GM19468 (cell line): Measurements from ENCODE around the gene RNF214.
"Not testable (repeated sequence)": the region's sequence is repeated elsewhere in the genome, so short reads cannot be mapped to it uniquely, and the experiment has no call there.

Experiments
- ATAC-seq: cut with Tn5 transposase; IDR thresholded peaks from one replicate; pipeline ENCODE4 v1.9.1; 2021; ENCODE audit warnings: mild to moderate bottlenecking, moderate library complexity, moderate number of reproducible peaks; ENCODE audit not compliant: unreplicated experiment; ENCODE audit errors: extremely low read depth

The RNF214 gene

GRCh38 chr11:117232092-117232878 is at the start of gene RNF214:
Gene RNF214 (plus strand): TSS chr11:117232671. CDS start chr11:117234273, 1,602 bp downstream.
- ATAC-seq, result peak; percentile 30

GRCh38 chr11:117183178-117183577 is 49.3 kb upstream of the RNF214 start:
- ATAC-seq, result not testable (repeated sequence)

GRCh38 chr11:117183724-117184349 is 48.6 kb upstream of the RNF214 start:
- ATAC-seq, result no peak

- no peak for ATAC-seq
Measured at GRCh38 chr11:117185736-117186430, 46.6 kb upstream of the RNF214 start.

GRCh38 chr11:117186431-117186761 is 46.1 kb upstream of the RNF214 start:
- ATAC-seq, result no peak

GRCh38 chr11:117187007-117187406 is 45.5 kb upstream of the RNF214 start:
- no peak for ATAC-seq

- no peak for ATAC-seq
Measured at GRCh38 chr11:117187428-117187798, 45.1 kb upstream of the RNF214 start.

GRCh38 chr11:117187799-117188481 is 44.5 kb upstream of the RNF214 start:
- no peak for ATAC-seq

- no peak for ATAC-seq
Measured at GRCh38 chr11:117188620-117189081, 43.8 kb upstream of the RNF214 start.

- ATAC-seq, result no peak
Measured at GRCh38 chr11:117189191-117189940, 43.1 kb upstream of the RNF214 start.

GRCh38 chr11:117189941-117190544 is 42.4 kb upstream of the RNF214 start:
- ATAC-seq, result no peak

GRCh38 chr11:117191680-117192400 is 40.6 kb upstream of the RNF214 start:
- ATAC-seq, result no peak

- no peak for ATAC-seq
Measured at GRCh38 chr11:117192401-117192875, 40.0 kb upstream of the RNF214 start.

- no peak for ATAC-seq
Measured at GRCh38 chr11:117193130-117194020, 39.1 kb upstream of the RNF214 start.

- ATAC-seq, result no peak
Measured at GRCh38 chr11:117194267-117194666, 38.2 kb upstream of the RNF214 start.

GRCh38 chr11:117195258-117195657 is 37.2 kb upstream of the RNF214 start:
- no peak for ATAC-seq

GRCh38 chr11:117195761-117196160 is 36.7 kb upstream of the RNF214 start:
- no peak for ATAC-seq

- no peak for ATAC-seq
Measured at GRCh38 chr11:117197006-117197405, 35.5 kb upstream of the RNF214 start.
